PC-3 (cell line): Measurements from ENCODE around the gene CAPN8.

Source experiments
- EZH2 ChIP-seq: fragments of 300-600 bp; sonication (generic); IDR thresholded peaks from one replicate; pipeline ENCODE4 v1.6.1; 2017; ENCODE audit warnings: antibody characterized with exemption, mild to moderate bottlenecking, low read length; ENCODE audit not compliant: unreplicated experiment
- EZH2phosphoT487 ChIP-seq: fragments of 300-600 bp; sonication (generic); IDR thresholded peaks from 2 replicates; pipeline ENCODE4 v1.6.1; 2018; ENCODE audit warnings: mild to moderate bottlenecking, antibody characterized with exemption, low read length, borderline replicate concordance
- TF ChIP-seq, protein P1 (sequence below): fragments of 300-600 bp; sonication (generic); conservative IDR thresholded peaks from 2 replicates; pipeline ENCODE4 v1.5.1; 2017; ENCODE audit warnings: antibody characterized with exemption, low read depth, mild to moderate bottlenecking, low read length

DNA sequence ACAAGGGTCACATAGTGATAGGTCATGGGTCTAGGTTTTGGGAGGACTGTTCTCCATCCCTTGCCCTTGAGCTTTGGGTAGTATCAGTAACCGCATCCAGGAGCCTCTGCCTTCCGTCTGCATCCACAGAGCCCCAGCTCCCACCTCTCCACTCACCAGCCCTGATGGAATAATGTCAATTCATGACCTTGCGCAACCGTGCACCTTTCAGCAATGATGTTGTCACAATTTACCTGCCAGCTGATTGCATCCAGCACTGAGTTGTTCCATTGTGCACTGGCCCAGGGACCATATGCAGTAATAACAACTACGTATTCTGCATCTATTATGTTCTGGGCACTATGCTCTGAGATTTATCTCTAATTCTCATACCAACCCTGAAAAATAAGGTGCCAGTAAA is 1.4 kb downstream of the CAPN8 start:
- TF ChIP-seq EZH2phosphoT487 = no peak
- TF ChIP-seq, protein P1, sequence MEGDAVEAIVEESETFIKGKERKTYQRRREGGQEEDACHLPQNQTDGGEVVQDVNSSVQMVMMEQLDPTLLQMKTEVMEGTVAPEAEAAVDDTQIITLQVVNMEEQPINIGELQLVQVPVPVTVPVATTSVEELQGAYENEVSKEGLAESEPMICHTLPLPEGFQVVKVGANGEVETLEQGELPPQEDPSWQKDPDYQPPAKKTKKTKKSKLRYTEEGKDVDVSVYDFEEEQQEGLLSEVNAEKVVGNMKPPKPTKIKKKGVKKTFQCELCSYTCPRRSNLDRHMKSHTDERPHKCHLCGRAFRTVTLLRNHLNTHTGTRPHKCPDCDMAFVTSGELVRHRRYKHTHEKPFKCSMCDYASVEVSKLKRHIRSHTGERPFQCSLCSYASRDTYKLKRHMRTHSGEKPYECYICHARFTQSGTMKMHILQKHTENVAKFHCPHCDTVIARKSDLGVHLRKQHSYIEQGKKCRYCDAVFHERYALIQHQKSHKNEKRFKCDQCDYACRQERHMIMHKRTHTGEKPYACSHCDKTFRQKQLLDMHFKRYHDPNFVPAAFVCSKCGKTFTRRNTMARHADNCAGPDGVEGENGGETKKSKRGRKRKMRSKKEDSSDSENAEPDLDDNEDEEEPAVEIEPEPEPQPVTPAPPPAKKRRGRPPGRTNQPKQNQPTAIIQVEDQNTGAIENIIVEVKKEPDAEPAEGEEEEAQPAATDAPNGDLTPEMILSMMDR = no peak
- no peak for TF ChIP-seq EZH2
